HEK293T (cell line): ENCODE results near the gene AGPAT3.
A peak's percentile ranks its signal among the peaks of the same experiment; 100 is the strongest.

Source experiments
- CTCF ChIA-PET: fragments of 350-600 bp; formaldehyde crosslinking; extraction: SDS; loops from one replicate; lab custom pipeline; 2021; ENCODE audit warnings: antibody characterized with exemption, inconsistent platforms; lab: Yijun Ruan, JAX
- POLR2A ChIA-PET: fragments of 350-600 bp; formaldehyde crosslinking; extraction: SDS; loops from one replicate; lab custom pipeline; 2020; ENCODE audit warnings: antibody characterized with exemption, inconsistent platforms; lab: Yijun Ruan, JAX
- DNase-seq: peaks from one replicate; pipeline ENCODE4 v3.0.0; 2012; ENCODE audit warnings: mixed read lengths; ENCODE audit errors: extremely low spot score
- ARNT ChIP-seq: fragments of 450-650 bp; IDR thresholded peaks from 2 replicates; pipeline ENCODE4 v1.6.1; 2017; ENCODE audit warnings: mild to moderate bottlenecking
- BHLHE40 ChIP-seq: fragments of 450-650 bp; IDR thresholded peaks from 2 replicates; pipeline ENCODE4 v1.6.1; 2016; ENCODE audit warnings: mild to moderate bottlenecking, moderate library complexity, borderline replicate concordance
- CTBP1 ChIP-seq: fragments of 450-650 bp; IDR thresholded peaks from 2 replicates; pipeline ENCODE4 v1.6.1; 2016; ENCODE audit warnings: borderline replicate concordance
- ELF4 ChIP-seq: fragments of 450-650 bp; IDR thresholded peaks from 2 replicates; pipeline ENCODE4 v1.6.1; 2017; ENCODE audit warnings: antibody characterized with exemption
- FOXA1 ChIP-seq: fragments of 450-650 bp; IDR thresholded peaks from 2 replicates; pipeline ENCODE4 v1.6.1; 2016; ENCODE audit warnings: mild to moderate bottlenecking
- FOXK2 ChIP-seq: fragments of 450-650 bp; IDR thresholded peaks from 2 replicates; pipeline ENCODE4 v1.6.1; 2016; ENCODE audit warnings: mild to moderate bottlenecking
- FOXM1 ChIP-seq: fragments of 450-650 bp; IDR thresholded peaks from 2 replicates; pipeline ENCODE4 v1.6.1; 2017; ENCODE audit warnings: mild to moderate bottlenecking, borderline replicate concordance
- HDGF ChIP-seq: fragments of 450-650 bp; IDR thresholded peaks from 2 replicates; pipeline ENCODE4 v1.6.1; 2017; ENCODE audit warnings: antibody characterized with exemption, borderline replicate concordance
- L3MBTL2 ChIP-seq: fragments of 450-650 bp; conservative IDR thresholded peaks from 2 replicates; pipeline ENCODE4 v1.6.1; 2016; ENCODE audit warnings: mild to moderate bottlenecking
- LEF1 ChIP-seq: fragments of 450-650 bp; IDR thresholded peaks from 2 replicates; pipeline ENCODE4 v1.6.1; 2017; ENCODE audit warnings: mild to moderate bottlenecking, borderline replicate concordance
- NFRKB ChIP-seq: fragments of 450-650 bp; IDR thresholded peaks from 2 replicates; pipeline ENCODE4 v1.6.1; 2016; ENCODE audit warnings: mild to moderate bottlenecking, moderate library complexity
- PKNOX1 ChIP-seq: fragments of 450-650 bp; IDR thresholded peaks from 2 replicates; pipeline ENCODE4 v1.6.1; 2016
- SP1 ChIP-seq: fragments of 450-650 bp; IDR thresholded peaks from 2 replicates; pipeline ENCODE4 v1.6.1; 2017
- SUZ12 ChIP-seq: fragments of 450-650 bp; IDR thresholded peaks from 2 replicates; pipeline ENCODE4 v1.6.1; 2016; ENCODE audit warnings: mild to moderate bottlenecking
- TARDBP ChIP-seq: fragments of 450-650 bp; IDR thresholded peaks from 2 replicates; pipeline ENCODE4 v1.6.1; 2016
- ZNF384 ChIP-seq: fragments of 450-650 bp; IDR thresholded peaks from 2 replicates; pipeline ENCODE4 v1.6.1; 2016

Gene AGPAT3

GRCh38 chr21:43864962-43865539, at the start of gene AGPAT3:
Gene AGPAT3 (plus strand): TSS chr21:43865223. CDS start chr21:43959682, 94,459 bp downstream.
- CTCF ChIA-PET, result no interaction called here
- DNase-seq, result peak; percentile 59
- TF ChIP-seq TARDBP (no peak), FOXK2 (no peak), ZNF384 (no peak), ARNT (no peak), ELF4 (no peak), LEF1 (no peak), BHLHE40 (no peak), NFRKB (no peak), FOXM1 (no peak), PKNOX1 (no peak)
- POLR2A ChIA-PET, result no interaction called here

GRCh38 chr21:43815991-43816390, 49.0 kb upstream of the AGPAT3 start:
- ChIA-PET POLR2A (no interaction called here), CTCF (interaction anchor here (0.8 kb wide), 1 partner anchor 123 kb away, joined by 3 read pairs; no protein-coding TSS in a partner anchor)
- TF ChIP-seq LEF1 (no peak), SP1 (no peak)
- no peak for DNase-seq

GRCh38 chr21:43816611-43817071, 48.4 kb upstream of the AGPAT3 start:
- POLR2A ChIA-PET, result no interaction called here
- CTCF ChIA-PET, result interaction anchor here (0.8 kb wide), 1 partner anchor 122 kb away, joined by 3 read pairs; no protein-coding TSS in a partner anchor
- no peak for TF ChIP-seq FOXM1
- no peak for TF ChIP-seq TARDBP
- no peak for TF ChIP-seq HDGF
- no peak for TF ChIP-seq ARNT
- TF ChIP-seq NFRKB, result no peak
- TF ChIP-seq PKNOX1, result no peak
- TF ChIP-seq ELF4, result no peak
- TF ChIP-seq FOXK2, result no peak
- TF ChIP-seq ZNF384, result no peak
- TF ChIP-seq LEF1, result no peak
- TF ChIP-seq FOXA1, result no peak
- no peak for TF ChIP-seq L3MBTL2
- no peak for TF ChIP-seq SP1
- no peak for DNase-seq

GRCh38 chr21:43817157-43818086, 47.6 kb upstream of the AGPAT3 start:
- ChIA-PET POLR2A (no interaction called here), CTCF (no interaction called here)
- TF ChIP-seq TARDBP, result no peak
- TF ChIP-seq L3MBTL2, result no peak
- no peak for TF ChIP-seq FOXM1
- no peak for TF ChIP-seq LEF1
- TF ChIP-seq ARNT, result no peak
- TF ChIP-seq PKNOX1, result no peak
- TF ChIP-seq ZNF384, result no peak
- TF ChIP-seq ELF4, result no peak
- no peak for TF ChIP-seq FOXA1
- no peak for TF ChIP-seq FOXK2
- TF ChIP-seq HDGF, result no peak
- no peak for DNase-seq

GRCh38 chr21:43818685-43819084, 46.3 kb upstream of the AGPAT3 start:
- TF ChIP-seq L3MBTL2 (no peak), PKNOX1 (no peak), ARNT (no peak), CTBP1 (no peak), BHLHE40 (no peak), ELF4 (no peak), ZNF384 (no peak), FOXA1 (no peak), SP1 (no peak), SUZ12 (no peak), LEF1 (no peak)
- CTCF ChIA-PET, result no interaction called here
- POLR2A ChIA-PET, result no interaction called here
- no peak for DNase-seq
